Raji (cell line): Measurements from ENCODE around the gene AP1G2.

Experiments used
- POLR2A ChIP-seq: IDR thresholded peaks from 2 replicates; pipeline ENCODE4 v1.6.1; 2011; ENCODE audit warnings: low read depth, low read length, control low read depth; ENCODE audit not compliant: insufficient read depth

Gene AP1G2

GRCh38 chr14:23564876-23565275, 2.7 kb downstream of the AP1G2 start:
- no peak for TF ChIP-seq POLR2A

DNA sequence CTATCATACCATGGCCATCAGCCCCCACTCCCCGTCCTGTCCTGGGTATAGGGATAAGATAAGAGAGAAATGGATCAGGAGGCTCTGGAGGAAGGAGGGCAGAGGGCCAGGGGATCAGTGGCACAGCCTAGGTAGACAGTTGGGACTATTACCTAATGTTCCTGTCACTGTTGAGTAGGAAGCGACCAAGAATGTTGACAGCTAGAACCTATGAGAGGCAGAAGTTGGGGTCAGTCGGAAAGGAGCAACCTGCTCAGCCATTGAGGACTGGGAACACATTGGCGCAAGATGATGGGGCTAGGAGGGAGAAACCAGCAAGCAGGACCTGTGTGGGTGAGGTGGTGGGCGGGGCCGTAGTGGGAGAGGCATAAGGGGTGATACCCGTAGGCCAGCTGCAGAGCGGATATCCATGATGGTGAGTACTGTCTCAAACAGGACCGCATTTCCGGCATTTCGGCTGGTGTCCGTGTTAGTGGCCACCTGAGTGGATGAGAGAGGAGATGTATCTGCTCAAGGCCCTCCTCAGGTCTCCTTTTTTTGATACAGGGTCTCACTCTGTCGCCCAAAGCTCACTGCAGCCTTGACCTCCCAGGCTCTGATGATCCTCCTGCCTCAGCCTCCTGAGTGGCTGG, 3.3 kb downstream of the AP1G2 start:
- TF ChIP-seq POLR2A, result 0 out of 2 replicates have a peak, but pooled peaks have one; percentile 8

DNA sequence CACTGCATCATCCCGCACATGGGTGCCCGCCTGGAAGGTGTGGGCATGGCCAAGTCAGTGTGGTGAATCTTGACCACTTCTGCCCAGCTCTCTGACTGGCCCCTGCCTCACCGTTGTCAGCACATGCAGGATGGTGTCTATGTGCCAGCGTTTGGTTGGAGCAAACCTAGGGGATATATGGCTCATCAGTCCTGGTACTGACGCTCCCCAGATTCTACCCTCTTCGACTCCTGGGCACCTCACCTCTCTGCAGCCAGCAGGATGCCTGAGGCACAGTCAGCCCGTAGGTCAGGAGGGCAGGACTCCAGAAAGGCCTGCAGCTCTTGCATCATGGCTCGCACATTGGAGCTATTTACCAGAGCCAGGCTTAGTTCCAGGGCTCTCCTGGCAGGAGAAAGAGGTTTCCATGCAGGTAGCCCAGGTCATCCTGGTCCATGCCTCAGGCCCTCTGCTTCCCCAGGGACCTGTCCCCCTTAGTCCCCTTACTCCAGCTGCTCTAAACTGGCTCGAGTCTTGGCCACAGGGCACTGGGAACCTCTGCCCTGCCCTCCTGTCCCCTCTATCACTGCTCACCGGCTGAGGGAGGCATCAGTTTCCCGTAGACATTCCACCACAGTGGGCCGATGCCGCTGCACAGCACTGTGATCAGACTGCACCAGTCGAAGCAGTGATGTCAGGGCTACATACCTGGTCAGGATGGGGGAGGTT, 4.0 kb downstream of the AP1G2 start:
- peak; percentile 4; the same call in 1 of the 2 replicates for TF ChIP-seq POLR2A

GRCh38 chr14:23562822-23563472, 4.6 kb downstream of the AP1G2 start:
- 0 out of 2 replicates have a peak, but pooled peaks have one; percentile 18 for TF ChIP-seq POLR2A

DNA sequence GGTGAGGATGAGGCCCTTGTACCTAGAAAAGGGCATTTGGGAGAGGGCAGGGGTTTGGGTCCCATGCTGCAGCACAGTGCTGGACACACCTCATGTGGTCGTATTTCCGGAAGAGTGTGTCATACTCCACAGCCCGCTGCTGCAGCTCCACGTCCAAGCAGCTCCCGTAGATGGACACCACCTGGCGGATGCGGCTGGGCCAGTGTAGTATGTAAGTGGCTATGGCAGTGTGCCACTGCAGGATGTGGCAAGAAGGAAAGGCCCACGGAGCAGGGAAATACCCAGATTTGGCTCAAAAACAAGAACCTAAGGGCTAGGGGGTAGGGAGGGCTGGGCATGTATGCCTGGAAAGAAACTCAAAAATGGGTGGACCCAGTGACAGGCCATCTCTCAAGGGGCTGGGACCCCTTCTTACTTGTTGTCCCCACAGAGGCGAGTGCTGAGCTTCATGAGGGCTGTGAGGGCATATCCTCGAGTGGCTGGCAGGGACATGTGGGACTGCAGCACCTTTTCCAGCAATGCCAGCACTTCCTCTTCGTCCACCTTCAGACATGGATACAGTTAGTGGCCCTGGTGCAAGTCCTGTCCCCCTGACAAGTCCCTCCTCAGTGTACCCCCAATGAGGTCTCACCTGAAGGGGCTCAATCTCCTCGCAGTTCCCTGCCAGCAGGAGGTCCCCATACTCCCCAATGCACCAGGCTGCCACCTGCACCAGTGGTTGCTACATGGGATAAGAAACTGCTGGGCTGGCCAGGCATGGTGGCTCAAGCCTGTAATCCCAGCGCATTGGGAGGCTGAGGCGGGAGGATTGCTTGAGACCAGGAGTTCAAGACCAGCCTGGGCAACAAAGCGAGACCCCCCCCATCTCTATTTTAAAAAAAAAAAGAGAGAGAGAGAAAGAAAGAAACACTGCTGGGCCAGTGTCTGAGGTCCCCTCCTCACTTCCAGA, 5.4 kb downstream of the AP1G2 start:
- no peak for TF ChIP-seq POLR2A

- peak; percentile 42; the same call in 1 of the 2 replicates for TF ChIP-seq POLR2A
Measured at GRCh38 chr14:23561259-23561658, 6.3 kb downstream of the AP1G2 start.

- 0 out of 2 replicates have a peak, but pooled peaks have one; percentile 1 for TF ChIP-seq POLR2A
Measured at GRCh38 chr14:23559926-23560520, 7.6 kb downstream of the AP1G2 start.

DNA sequence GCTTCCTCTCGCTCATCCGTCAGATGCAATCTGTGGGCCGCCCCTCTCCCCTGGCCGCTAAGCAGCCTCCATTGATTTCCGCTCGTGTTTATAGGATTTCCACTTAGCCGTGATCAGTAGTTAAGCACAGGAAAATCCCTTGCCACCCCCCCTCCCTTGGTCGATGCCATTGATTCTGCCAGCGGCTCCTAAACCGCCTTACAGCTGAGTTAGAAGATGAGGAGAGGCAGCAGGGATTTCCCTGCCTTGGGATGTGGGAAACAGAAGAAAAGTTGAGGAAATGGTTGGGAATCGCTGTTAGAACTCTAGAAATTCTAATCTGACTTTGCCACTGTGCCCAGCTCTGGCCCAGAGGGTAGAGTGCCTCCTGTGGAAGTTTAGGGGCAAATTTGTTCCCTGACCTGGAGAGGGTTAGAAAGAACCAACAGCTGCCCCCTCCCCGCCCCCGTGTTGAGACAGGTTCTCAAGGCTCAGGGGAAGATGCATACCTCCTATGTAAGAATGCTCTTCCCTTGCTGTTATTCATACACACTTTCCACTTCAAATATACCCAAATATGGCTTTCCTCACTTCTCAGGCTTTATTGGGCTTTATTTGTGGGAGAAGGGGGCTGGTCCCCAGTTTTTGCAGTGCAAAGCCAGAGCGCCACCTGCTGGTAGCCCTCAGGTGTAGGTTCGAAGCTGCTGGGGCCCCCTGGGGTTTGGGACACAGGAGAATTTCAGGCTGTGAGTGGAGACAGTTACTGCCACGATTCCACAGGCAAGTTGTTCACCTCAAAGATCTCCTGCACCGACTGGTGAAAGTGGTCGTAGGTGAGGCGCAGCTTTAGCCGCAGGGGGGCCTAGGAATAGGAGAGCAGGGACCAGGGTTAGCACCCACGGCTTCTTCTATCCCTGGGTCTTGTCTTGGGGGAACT, 8.3 kb downstream of the AP1G2 start:
- 0 out of 2 replicates have a peak, but pooled peaks have one; percentile 17 for TF ChIP-seq POLR2A

- TF ChIP-seq POLR2A, result no peak
Measured at GRCh38 chr14:23558346-23559009, 9.1 kb downstream of the AP1G2 start.

DNA sequence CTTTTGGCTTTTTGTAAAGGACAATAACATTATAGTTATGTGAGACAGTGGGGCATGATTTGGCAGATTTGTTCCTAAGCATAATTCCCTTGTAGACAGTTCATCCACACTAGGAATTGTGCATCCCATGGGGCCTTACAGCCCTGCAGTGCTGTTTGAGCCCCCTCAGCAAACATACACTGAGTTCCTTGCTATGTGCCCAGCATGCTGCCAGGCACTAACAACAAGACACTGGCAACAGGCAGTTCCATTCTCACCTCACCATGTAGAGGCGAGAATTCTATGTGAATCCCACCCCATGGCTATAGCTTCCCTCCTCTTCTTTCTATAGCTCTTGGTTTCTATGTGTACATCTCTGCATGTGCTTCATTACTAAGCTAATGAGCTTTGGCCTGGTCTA, 9.6 kb downstream of the AP1G2 start:
- no peak for TF ChIP-seq POLR2A

DNA sequence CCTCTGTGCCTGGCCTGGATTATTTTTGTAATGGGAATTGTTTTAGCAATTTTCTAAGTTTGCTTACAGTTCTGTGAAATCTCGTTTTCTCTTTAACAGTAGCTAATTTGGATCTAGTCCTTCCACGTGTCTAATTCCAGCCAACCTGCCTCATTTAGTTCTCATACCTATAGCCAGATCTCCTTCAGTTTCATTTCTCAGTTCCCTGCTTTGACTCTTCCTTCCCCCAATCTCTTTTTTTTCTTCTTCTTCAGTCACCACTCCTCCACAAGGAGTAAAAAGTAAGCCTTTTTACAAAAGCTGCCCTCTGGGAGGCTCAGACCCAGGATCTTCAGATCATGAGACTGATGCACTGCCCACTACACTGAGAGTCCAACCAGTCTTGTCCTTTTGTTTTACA, 10.1 kb downstream of the AP1G2 start:
- TF ChIP-seq POLR2A, result no peak

- no peak for TF ChIP-seq POLR2A
Measured at GRCh38 chr14:23556700-23557440, 10.7 kb downstream of the AP1G2 start.
